ENCODE measurements around the gene SNX10.
A peak's percentile ranks its signal among the peaks of the same experiment; 100 is the strongest.

The SNX10 gene

DNA sequence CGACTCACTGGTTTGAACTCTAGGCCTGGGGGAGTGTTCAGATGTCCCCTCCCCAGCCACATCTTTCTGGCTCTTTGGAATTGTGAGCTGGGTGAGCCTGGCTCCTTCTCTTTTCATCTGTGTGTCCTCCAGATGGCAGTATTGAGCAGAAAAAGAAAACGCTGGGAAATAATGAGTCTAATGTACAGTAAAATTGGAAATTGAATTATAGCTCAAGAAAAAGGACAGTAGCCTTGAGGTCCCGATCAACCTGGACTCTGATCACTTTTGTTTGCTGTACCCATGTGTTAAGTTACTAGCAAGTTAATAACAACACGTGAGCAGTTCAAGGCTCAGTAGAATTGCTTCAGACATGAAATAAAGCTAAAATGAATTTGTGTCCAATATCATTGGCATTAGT, 77.9 kb downstream of the SNX10 start:
- TF ChIP-seq CTCF (IDR thresholded peaks at IDR 0.05; ENCODE audit: borderline replicate concordance, control extremely low read depth, extremely low read depth, insufficient read depth, missing control alignments) = peak; percentile 70
- in situ Hi-C loops (cut with MboI; ENCODE audit: low sequenced_read_pairs, unreplicated experiment) = loop anchor here (5.0 to 10.0 kb wide), 2 partner anchors 165 to 477 kb away; partner anchors contain the start of genes CBX3 and HNRNPA2B1
- DNase-seq (ENCODE audit: low spot score) = peak; percentile 42

DNA sequence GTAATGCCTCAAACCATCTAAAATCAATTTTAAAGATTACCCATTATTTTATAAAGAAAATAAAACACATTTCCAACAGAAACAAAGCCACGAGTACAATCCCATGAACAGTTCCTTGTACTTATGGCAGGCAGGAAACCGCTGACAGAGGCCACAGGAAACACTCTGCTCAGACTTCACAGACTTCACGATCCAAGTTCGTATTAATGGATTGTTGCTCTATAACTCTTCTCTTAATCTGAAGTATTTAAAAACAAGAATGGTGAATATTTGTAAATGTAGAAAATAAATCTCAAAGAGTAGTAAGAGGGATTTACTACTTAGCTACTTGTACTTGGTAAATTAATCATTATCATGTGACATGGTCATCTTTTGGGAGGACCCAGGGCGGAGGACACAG, 78.3 kb downstream of the SNX10 start:
- TF ChIP-seq CTCF (IDR thresholded peaks at IDR 0.05; ENCODE audit: borderline replicate concordance, control extremely low read depth, extremely low read depth, insufficient read depth, missing control alignments) = no peak
- DNase-seq (ENCODE audit: low spot score) = no peak
- in situ Hi-C loops (cut with MboI; ENCODE audit: low sequenced_read_pairs, unreplicated experiment) = loop anchor here (10.0 kb wide), 2 partner anchors 295 to 785 kb away; partner anchors contain the start of genes HOXA3 and HOXA7

DNA sequence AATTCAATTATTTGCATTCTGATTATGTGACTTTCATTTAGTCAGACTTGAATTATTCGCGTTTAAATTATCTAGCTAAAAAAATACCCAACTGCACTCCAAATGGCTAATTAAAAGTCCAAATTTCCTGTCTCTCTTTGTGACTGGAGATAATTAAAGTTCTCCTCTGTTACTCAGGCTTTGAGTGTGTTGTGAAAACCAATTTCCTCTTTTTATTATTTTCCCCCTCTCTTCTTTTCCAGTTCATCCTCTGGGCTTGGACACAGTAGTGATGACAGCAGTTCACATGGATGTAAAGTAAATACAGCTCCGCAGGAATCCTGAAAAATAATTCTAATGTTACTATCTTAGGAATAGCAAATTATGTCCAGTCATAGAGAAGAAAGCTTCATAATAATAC, 80.6 kb downstream of the SNX10 start:
- in situ Hi-C loops (cut with MboI; ENCODE audit: low sequenced_read_pairs, unreplicated experiment) = loop anchor here (10.0 kb wide), 2 partner anchors 293 to 783 kb away; partner anchors contain the start of genes HOXA3 and HOXA7
- DNase-seq (ENCODE audit: low spot score) = no peak
- TF ChIP-seq CTCF (IDR thresholded peaks at IDR 0.05; ENCODE audit: borderline replicate concordance, control extremely low read depth, extremely low read depth, insufficient read depth, missing control alignments) = no peak

DNA sequence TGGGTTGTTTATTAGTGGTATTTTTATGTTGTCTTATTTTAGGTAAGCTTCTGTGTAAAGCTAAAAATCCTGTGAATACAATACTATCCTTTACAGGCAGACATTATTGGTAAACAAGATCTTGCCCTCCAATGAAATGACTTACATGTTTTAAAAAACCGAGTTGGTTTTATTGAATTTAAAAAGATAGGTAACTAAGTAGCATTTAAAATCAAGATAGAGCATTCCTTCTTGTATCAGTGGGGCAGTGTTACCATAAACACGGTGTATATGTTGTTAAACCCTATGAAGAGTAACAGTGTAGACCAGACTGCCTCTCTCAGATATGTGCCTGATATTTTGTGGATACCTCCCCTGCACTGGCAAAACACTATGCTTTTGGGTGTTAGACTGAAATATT, 81.0 kb downstream of the SNX10 start:
- in situ Hi-C loops (cut with MboI; ENCODE audit: low sequenced_read_pairs, unreplicated experiment) = loop anchor here (10.0 kb wide), 2 partner anchors 292 to 782 kb away; partner anchors contain the start of genes HOXA3 and HOXA7
- DNase-seq (ENCODE audit: low spot score) = no peak
- TF ChIP-seq CTCF (IDR thresholded peaks at IDR 0.05; ENCODE audit: borderline replicate concordance, control extremely low read depth, extremely low read depth, insufficient read depth, missing control alignments) = no peak

GRCh38 chr7:26374647-26375373, 83.1 kb downstream of the SNX10 start:
- in situ Hi-C loops (cut with MboI; ENCODE audit: low sequenced_read_pairs, unreplicated experiment) = loop anchor here (5.0 to 10.0 kb wide), 3 partner anchors 127 to 780 kb away; partner anchors contain the start of genes HOXA3 and HOXA7
- no peak for TF ChIP-seq CTCF (IDR thresholded peaks at IDR 0.05; ENCODE audit: borderline replicate concordance, control extremely low read depth, extremely low read depth, insufficient read depth, missing control alignments)
- DNase-seq (ENCODE audit: low spot score) = no peak

GRCh38 chr7:26375726-26376174, 84.1 kb downstream of the SNX10 start:
- TF ChIP-seq CTCF (IDR thresholded peaks at IDR 0.05; ENCODE audit: borderline replicate concordance, control extremely low read depth, extremely low read depth, insufficient read depth, missing control alignments) = no peak
- no peak for DNase-seq (ENCODE audit: low spot score)
- in situ Hi-C loops (cut with MboI; ENCODE audit: low sequenced_read_pairs, unreplicated experiment) = loop anchor here (5.0 to 10.0 kb wide), 3 partner anchors 127 to 779 kb away; partner anchors contain the start of genes HOXA3 and HOXA7

All from GM13976 (cell line).